Activated T-cell treated with anti-CD3 and anti-CD28 coated beads, Interleukin-2, amount 50 U/mL, for 24 hours (primary cell): ENCODE data around the gene JUNB.

Source experiments
- DNase-seq: peaks from one replicate; pipeline ENCODE4 v3.0.0-alpha.2; 2020
- H3K27ac Mint-ChIP-seq: 2 replicates; pipeline ENCODE4 v1.8.0; 2020; ENCODE audit warnings: mild to moderate bottlenecking, mixed read lengths
- H3K27me3 Mint-ChIP-seq: 2 replicates; pipeline ENCODE4 v1.8.0; 2020; ENCODE audit warnings: mixed read lengths
- H3K36me3 Mint-ChIP-seq: 2 replicates; pipeline ENCODE4 v1.8.0; 2020; ENCODE audit warnings: low read depth, mixed read lengths
- H3K4me1 Mint-ChIP-seq: 2 replicates; pipeline ENCODE4 v1.8.0; 2020; ENCODE audit warnings: low read depth, mixed read lengths
- H3K4me3 Mint-ChIP-seq: 2 replicates; pipeline ENCODE4 v1.8.0; 2020; ENCODE audit warnings: mild to moderate bottlenecking, moderate library complexity, mixed read lengths
- H3K9me3 Mint-ChIP-seq: 2 replicates; pipeline ENCODE4 v1.8.0; 2020; ENCODE audit warnings: mixed read lengths

The JUNB gene

GRCh38 chr19:12782424-12783290, 8.6 kb upstream of the JUNB start:
- Mint-ChIP-seq H3K9me3 (no peaks in the 10 kb centered on the region), H3K27me3 (no peaks in the 10 kb centered on the region), H3K4me1 (peaks cover 38% of the 10 kb centered on the region), H3K4me3 (peak overlapping the region; percentile 76), H3K36me3 (no peaks in the 10 kb centered on the region), H3K27ac (no peak overlapping the region)
- DNase-seq: peak; percentile 92

GRCh38 chr19:12783291-12783848, 7.9 kb upstream of the JUNB start:
- H3K27ac Mint-ChIP-seq: no peak overlapping the region
- H3K9me3 Mint-ChIP-seq: no peaks in the 10 kb centered on the region
- no peaks in the 10 kb centered on the region for H3K27me3 Mint-ChIP-seq
- peak overlapping the region; percentile 76 for H3K4me3 Mint-ChIP-seq
- no peaks in the 10 kb centered on the region for H3K36me3 Mint-ChIP-seq
- peaks cover 39% of the 10 kb centered on the region for H3K4me1 Mint-ChIP-seq
- DNase-seq: peak; percentile 77

GRCh38 chr19:12783849-12784393, 7.4 kb upstream of the JUNB start:
- Mint-ChIP-seq H3K9me3 (no peaks in the 10 kb centered on the region), H3K4me1 (peaks cover 38% of the 10 kb centered on the region), H3K27me3 (no peaks in the 10 kb centered on the region), H3K27ac (no peak overlapping the region), H3K36me3 (no peaks in the 10 kb centered on the region), H3K4me3 (peak overlapping the region; percentile 76)
- no peak for DNase-seq

- Mint-ChIP-seq H3K27ac (no peak overlapping the region), H3K9me3 (no peaks in the 10 kb centered on the region), H3K27me3 (no peaks in the 10 kb centered on the region), H3K36me3 (no peaks in the 10 kb centered on the region), H3K4me3 (no peak overlapping the region), H3K4me1 (peaks cover 37% of the 10 kb centered on the region)
- no peak for DNase-seq
These were observed 6.9 kb upstream of the JUNB start for GRCh38 chr19:12784394-12784870.

- Mint-ChIP-seq H3K27me3 (no peaks in the 10 kb centered on the region), H3K27ac (no peak overlapping the region), H3K36me3 (no peaks in the 10 kb centered on the region), H3K4me1 (peaks cover 32% of the 10 kb centered on the region), H3K9me3 (no peaks in the 10 kb centered on the region), H3K4me3 (no peak overlapping the region)
- DNase-seq: peak; percentile 51
These were observed 6.3 kb upstream of the JUNB start for GRCh38 chr19:12784871-12785430.

GRCh38 chr19:12785431-12786031, 5.8 kb upstream of the JUNB start:
- peaks cover 34% of the 10 kb centered on the region for H3K4me1 Mint-ChIP-seq
- H3K36me3 Mint-ChIP-seq: peaks cover 3% of the 10 kb centered on the region
- no peak overlapping the region for H3K27ac Mint-ChIP-seq
- H3K4me3 Mint-ChIP-seq: no peak overlapping the region
- DNase-seq: no peak
- no peaks in the 10 kb centered on the region for H3K9me3 Mint-ChIP-seq
- H3K27me3 Mint-ChIP-seq: no peaks in the 10 kb centered on the region

GRCh38 chr19:12786141-12786870, 5.0 kb upstream of the JUNB start:
- Mint-ChIP-seq H3K36me3 (peaks cover 6% of the 10 kb centered on the region), H3K9me3 (no peaks in the 10 kb centered on the region), H3K4me1 (peaks cover 40% of the 10 kb centered on the region), H3K27me3 (no peaks in the 10 kb centered on the region), H3K4me3 (no peak overlapping the region), H3K27ac (peak overlapping the region; percentile 82)
- DNase-seq: no peak

- Mint-ChIP-seq H3K27ac (peak overlapping the region; percentile 82), H3K27me3 (no peaks in the 10 kb centered on the region), H3K4me1 (peaks cover 34% of the 10 kb centered on the region), H3K36me3 (peaks cover 10% of the 10 kb centered on the region), H3K9me3 (no peaks in the 10 kb centered on the region), H3K4me3 (no peak overlapping the region)
- no peak for DNase-seq
These were observed 4.3 kb upstream of the JUNB start for GRCh38 chr19:12786952-12787351.

- peaks cover 30% of the 10 kb centered on the region for H3K4me1 Mint-ChIP-seq
- peaks cover 15% of the 10 kb centered on the region for H3K36me3 Mint-ChIP-seq
- peak overlapping the region; percentile 42 for H3K27ac Mint-ChIP-seq
- H3K4me3 Mint-ChIP-seq: no peak overlapping the region
- no peaks in the 10 kb centered on the region for H3K27me3 Mint-ChIP-seq
- DNase-seq: no peak
- no peaks in the 10 kb centered on the region for H3K9me3 Mint-ChIP-seq
These were observed 3.8 kb upstream of the JUNB start for GRCh38 chr19:12787458-12787857.

GRCh38 chr19:12788042-12788681, 3.1 kb upstream of the JUNB start:
- Mint-ChIP-seq H3K27me3 (no peaks in the 10 kb centered on the region), H3K27ac (peak overlapping the region; percentile 97), H3K4me3 (peak overlapping the region; percentile 83), H3K4me1 (peaks cover 27% of the 10 kb centered on the region), H3K36me3 (peaks cover 22% of the 10 kb centered on the region), H3K9me3 (no peaks in the 10 kb centered on the region)
- DNase-seq: no peak

- Mint-ChIP-seq H3K9me3 (no peaks in the 10 kb centered on the region), H3K4me1 (peaks cover 27% of the 10 kb centered on the region), H3K36me3 (peaks cover 25% of the 10 kb centered on the region), H3K27me3 (no peaks in the 10 kb centered on the region), H3K4me3 (peak overlapping the region; percentile 83), H3K27ac (peak overlapping the region; percentile 97)
- DNase-seq: peak; percentile 69
These were observed 2.6 kb upstream of the JUNB start for GRCh38 chr19:12788682-12789097.

GRCh38 chr19:12789098-12789903, 2.0 kb upstream of the JUNB start:
- H3K9me3 Mint-ChIP-seq: no peaks in the 10 kb centered on the region
- no peak for DNase-seq
- H3K4me1 Mint-ChIP-seq: peaks cover 30% of the 10 kb centered on the region
- H3K36me3 Mint-ChIP-seq: peaks cover 28% of the 10 kb centered on the region
- peak overlapping the region; percentile 97 for H3K27ac Mint-ChIP-seq
- peak overlapping the region; percentile 98 for H3K4me3 Mint-ChIP-seq
- H3K27me3 Mint-ChIP-seq: no peaks in the 10 kb centered on the region
